SK-N-SH (cell line): ENCODE data around the gene RAPGEF2. TPM values are rescaled to one million over a fixed set of nuclear protein-coding genes. Genes with fewer than 3 reads are reported as not detected.

Experiments used
- CTCF ChIA-PET: fragments of 300-600, 350-600 bp; formaldehyde crosslinking; extraction: SDS; loops from one replicate; lab custom pipeline; 2021; lab: Yijun Ruan, JAX
- POLR2A ChIA-PET: fragments of 350-600 bp; sonication (Branson Sonifier 250); formaldehyde crosslinking; extraction: SDS; loops from one replicate; lab custom pipeline; 2020; ENCODE audit warnings: antibody characterized with exemption, inconsistent platforms; lab: Yijun Ruan, JAX
- DNase-seq: peaks from one replicate; pipeline ENCODE4 v3.0.0; 2012
- H2AFZ ChIP-seq: fragments of 200-600 bp; sonication (generic); 2 replicates; pipeline ENCODE4 v1.8.1; 2016; ENCODE audit warnings: antibody characterized with exemption, mild to moderate bottlenecking, low read depth
- H3F3A ChIP-seq: fragments of 200-600 bp; sonication (generic); replicated peaks from 2 replicates; pipeline ENCODE3; 2016; ENCODE audit warnings: antibody characterized with exemption, mild to moderate bottlenecking; ENCODE audit not compliant: insufficient read depth
- H3K27ac ChIP-seq, 2 experiments: fragments of 200-500 bp in 1 of 2; fragments of 200-600 bp in 1 of 2; sonication (Bioruptor generic) in 1 of 2; sonication (generic), shearing (Covaris generic) in 1 of 2; 2 replicates each; pipeline versions ENCODE4 v1.5.1 to v1.6.1; 2014 to 2016; ENCODE audit warnings: low read depth in 2 of 2, inconsistent platforms in 1 of 2, low read length in 1 of 2, mild to moderate bottlenecking in 1 of 2, mixed read lengths in 1 of 2
- H3K27me3 ChIP-seq: fragments of 200-600 bp; sonication (generic), shearing (Covaris generic); 2 replicates; pipeline ENCODE4 v1.6.1; 2016; ENCODE audit warnings: mixed run types; ENCODE audit not compliant: insufficient read depth
- H3K36me3 ChIP-seq, 2 experiments: fragments of 200-500 bp in 1 of 2; fragments of 200-600 bp in 1 of 2; sonication (Bioruptor generic) in 1 of 2; sonication (generic) in 1 of 2; replicated peaks in 1 of 2; 2 replicates each; pipeline versions ENCODE3 to v1.5.1; 2014 to 2016; ENCODE audit warnings: low read length in 1 of 2, mild to moderate bottlenecking in 1 of 2; ENCODE audit not compliant: insufficient read depth in 2 of 2, control insufficient read depth in 1 of 2
- H3K4me1 ChIP-seq, 2 experiments: fragments of 200-500 bp in 1 of 2; fragments of 200-600 bp in 1 of 2; sonication (Bioruptor generic) in 1 of 2; sonication (generic), shearing (Covaris generic) in 1 of 2; 2 replicates each; pipeline versions ENCODE4 v1.5.1 to v1.6.1; 2014 to 2016; ENCODE audit warnings: low read depth in 1 of 2, low read length in 1 of 2, mixed run types in 1 of 2; ENCODE audit not compliant: insufficient read depth in 2 of 2, control insufficient read depth in 1 of 2
- H3K4me2 ChIP-seq: fragments of 200-600 bp; sonication (generic), shearing (Covaris generic); 2 replicates; pipeline ENCODE4 v1.6.1; 2017; ENCODE audit warnings: mixed run types
- H3K4me3 ChIP-seq, 2 experiments: fragments of 200-500 bp in 1 of 2; fragments of 200-600 bp in 1 of 2; sonication (Bioruptor generic) in 1 of 2; sonication (generic), shearing (Covaris generic) in 1 of 2; 2 replicates each; pipeline versions ENCODE4 v1.5.1 to v1.8.1; 2014 to 2016; ENCODE audit warnings: low read depth in 2 of 2, inconsistent platforms in 1 of 2, low read length in 1 of 2, mild to moderate bottlenecking in 1 of 2, mixed read lengths in 1 of 2, moderate library complexity in 1 of 2
- H3K79me2 ChIP-seq: fragments of 200-600 bp; sonication (generic); 2 replicates; pipeline ENCODE4 v1.8.1; 2017; ENCODE audit warnings: mild to moderate bottlenecking; ENCODE audit not compliant: insufficient read depth
- H3K9ac ChIP-seq: fragments of 200-600 bp; sonication (generic); 2 replicates; pipeline ENCODE4 v1.6.1; 2017; ENCODE audit warnings: mixed run types
- H3K9me2 ChIP-seq: fragments of 200-600 bp; sonication (generic); 2 replicates; pipeline ENCODE4 v1.6.1; 2017; ENCODE audit warnings: mixed run types
- H3K9me3 ChIP-seq: fragments of 200-600 bp; sonication (generic); 2 replicates; pipeline ENCODE4 v1.6.1; 2017; ENCODE audit warnings: mixed run types, mild to moderate bottlenecking, moderate library complexity
- H4K20me1 ChIP-seq: fragments of 200-600 bp; sonication (generic); 2 replicates; pipeline ENCODE4 v1.6.1; 2017; ENCODE audit warnings: mild to moderate bottlenecking, mixed run types; ENCODE audit not compliant: insufficient read depth
- CHD2 ChIP-seq: fragments of 150-350 bp; IDR thresholded peaks from 2 replicates; pipeline ENCODE4 v1.6.1; 2018; ENCODE audit warnings: low read length; ENCODE audit not compliant: partially characterized antibody
- CTCF ChIP-seq: fragments of 200-600 bp; sonication (generic); IDR thresholded peaks from 2 replicates; pipeline ENCODE4 v1.6.1; 2017; ENCODE audit warnings: antibody characterized with exemption, mild to moderate bottlenecking, moderate library complexity
- EP300 ChIP-seq, 2 experiments: IDR thresholded peaks; 2 replicates each; pipeline versions ENCODE4 v1.4.0 to v1.6.1; 2012; ENCODE audit warnings: borderline replicate concordance in 1 of 2, low read depth in 1 of 2, low read length in 1 of 2
- FOXJ3 ChIP-seq: sonication (generic); formaldehyde crosslinking; IDR thresholded peaks from 2 replicates; pipeline ENCODE4 v1.5.1; 2020; ENCODE audit warnings: mild to moderate bottlenecking, missing genetic modification reagents
- GABPA ChIP-seq: IDR thresholded peaks from 2 replicates; pipeline ENCODE4 v1.4.0; 2012; ENCODE audit warnings: low read depth, mild to moderate bottlenecking
- GATA2 ChIP-seq: sonication (generic); formaldehyde crosslinking; IDR thresholded peaks from 2 replicates; pipeline ENCODE4 v1.5.0; 2020; ENCODE audit warnings: mild to moderate bottlenecking, missing genetic modification reagents
- MAX ChIP-seq: IDR thresholded peaks from 2 replicates; pipeline ENCODE4 v1.4.0; 2012; ENCODE audit warnings: low read depth
- POLR2AphosphoS5 ChIP-seq: IDR thresholded peaks from 2 replicates; pipeline ENCODE4 v1.6.1; 2012; ENCODE audit warnings: low read depth, low read length
- RAD21 ChIP-seq: IDR thresholded peaks from 2 replicates; pipeline ENCODE4 v1.6.1; 2012; ENCODE audit warnings: mild to moderate bottlenecking, low read length
- REST ChIP-seq: IDR thresholded peaks from 2 replicates; pipeline ENCODE4 v1.6.1; 2012; ENCODE audit warnings: mild to moderate bottlenecking, low read depth, low read length, moderate library complexity
- SIN3A ChIP-seq: IDR thresholded peaks from 2 replicates; pipeline ENCODE4 v1.6.1; 2012; ENCODE audit warnings: low read depth, mild to moderate bottlenecking, low read length, moderate library complexity, borderline replicate concordance
- SMC3 ChIP-seq: IDR thresholded peaks from 2 replicates; pipeline ENCODE4 v1.6.1; 2012; ENCODE audit warnings: low read depth, low read length, improper control_type of control experiment
- TEAD4 ChIP-seq: IDR thresholded peaks from 2 replicates; pipeline ENCODE4 v1.4.0; 2012; ENCODE audit warnings: mild to moderate bottlenecking, borderline replicate concordance; ENCODE audit not compliant: insufficient read depth
- YY1 ChIP-seq: IDR thresholded peaks from 2 replicates; pipeline ENCODE4 v1.4.0; 2012; ENCODE audit warnings: low read depth, mild to moderate bottlenecking
- polyA plus RNA-seq, 3 experiments: library from polyadenylated mRNA; depleted of rRNA; stranded (reverse); fragments of >200 nt; gene quantifications; 2 replicates each; pipeline ENCODE4 v1.2.3, GENCODE V29; 2012
- TF ChIP-seq, protein P1 (sequence below): fragments of 150-350 bp; IDR thresholded peaks from 2 replicates; pipeline ENCODE4 v1.6.1; 2016; ENCODE audit warnings: mild to moderate bottlenecking, low read depth, low read length
- TF ChIP-seq, protein P2 (sequence below): IDR thresholded peaks from 2 replicates; pipeline ENCODE4; 2012

The RAPGEF2 gene
- polyA plus RNA-seq, 1 of the 3 experiments (the other 2 are of a cell fraction) = 19.2 TPM

GRCh38 chr4:159269116-159269515 lies 166.2 kb downstream of the RAPGEF2 start (continued):
- no peak for TF ChIP-seq POLR2AphosphoS5
- no peak for TF ChIP-seq TEAD4
- TF ChIP-seq SMC3 = no peak
- TF ChIP-seq YY1 = no peak
- TF ChIP-seq CHD2 = no peak
- TF ChIP-seq, protein P1, sequence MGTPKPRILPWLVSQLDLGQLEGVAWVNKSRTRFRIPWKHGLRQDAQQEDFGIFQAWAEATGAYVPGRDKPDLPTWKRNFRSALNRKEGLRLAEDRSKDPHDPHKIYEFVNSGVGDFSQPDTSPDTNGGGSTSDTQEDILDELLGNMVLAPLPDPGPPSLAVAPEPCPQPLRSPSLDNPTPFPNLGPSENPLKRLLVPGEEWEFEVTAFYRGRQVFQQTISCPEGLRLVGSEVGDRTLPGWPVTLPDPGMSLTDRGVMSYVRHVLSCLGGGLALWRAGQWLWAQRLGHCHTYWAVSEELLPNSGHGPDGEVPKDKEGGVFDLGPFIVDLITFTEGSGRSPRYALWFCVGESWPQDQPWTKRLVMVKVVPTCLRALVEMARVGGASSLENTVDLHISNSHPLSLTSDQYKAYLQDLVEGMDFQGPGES = no peak
- TF ChIP-seq FOXJ3 (CRISPR knock-in tag) = no peak
- TF ChIP-seq, all 33 proteins: peak for 2

- Histone ChIP-seq H3K27ac (peak overlapping the region in 1 of 2 experiments; percentile 88; a peak in 2 of 4 replicates), H4K20me1 (no peaks in the 10 kb centered on the region), H3K9ac (no peak overlapping the region; the same call in 1 of the 2 replicates)
- TF ChIP-seq RAD21 = no peak
- no peak for TF ChIP-seq GABPA
- no peak for TF ChIP-seq EP300 (IDR thresholded peaks at IDR 0.05; ENCODE audit: borderline replicate concordance in 1 of 2, low read depth in 1 of 2, low read length in 1 of 2)
- TF ChIP-seq REST = no peak
- TF ChIP-seq MAX = no peak
- no peak for TF ChIP-seq CTCF
- no peak for TF ChIP-seq TEAD4
- no peak for TF ChIP-seq GATA2 (CRISPR knock-in tag)
- TF ChIP-seq SIN3A = no peak
- TF ChIP-seq, protein P2, sequence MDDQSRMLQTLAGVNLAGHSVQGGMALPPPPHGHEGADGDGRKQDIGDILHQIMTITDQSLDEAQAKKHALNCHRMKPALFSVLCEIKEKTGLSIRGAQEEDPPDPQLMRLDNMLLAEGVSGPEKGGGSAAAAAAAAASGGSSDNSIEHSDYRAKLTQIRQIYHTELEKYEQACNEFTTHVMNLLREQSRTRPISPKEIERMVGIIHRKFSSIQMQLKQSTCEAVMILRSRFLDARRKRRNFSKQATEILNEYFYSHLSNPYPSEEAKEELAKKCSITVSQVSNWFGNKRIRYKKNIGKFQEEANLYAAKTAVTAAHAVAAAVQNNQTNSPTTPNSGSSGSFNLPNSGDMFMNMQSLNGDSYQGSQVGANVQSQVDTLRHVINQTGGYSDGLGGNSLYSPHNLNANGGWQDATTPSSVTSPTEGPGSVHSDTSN = no peak
- TF ChIP-seq, all 33 proteins: peak for 0
- CTCF ChIA-PET = no interaction called here
- Histone ChIP-seq H3K4me3 (peak overlapping the region in 1 of 2 experiments; percentile 59; a peak in 1 of 4 replicates), H3K36me3 (no peaks in the 10 kb centered on the region), H3F3A (peaks cover 24% of the 10 kb centered on the region), H3K4me1 (peaks cover 30 to 38% of the 10 kb centered on the region in 2 experiments), H3K4me2 (peak overlapping the region; percentile 83; the same call in 1 of the 2 replicates), H3K27me3 (no peaks in the 10 kb centered on the region), H3K79me2 (peaks cover 31% of the 10 kb centered on the region), H2AFZ (no peak overlapping the region), H3K9me2 (no peaks in the 10 kb centered on the region), H3K9me3 (no peaks in the 10 kb centered on the region)
- POLR2A ChIA-PET = no interaction called here
- no peak for DNase-seq
These were observed 167.1 kb downstream of the RAPGEF2 start for GRCh38 chr4:159269956-159270355.
